ENCODE data around the gene PHKB.

The PHKB gene

GRCh38 chr16:47477679-47478078 is 16.5 kb downstream of the PHKB start:
- Mint-ChIP-seq H3K9me3 (no peaks in the 10 kb centered on the region), H3K4me3 (no peak overlapping the region), H3K27me3 (no peaks in the 10 kb centered on the region), H3K27ac (no peak overlapping the region), H3K4me1 (ENCODE audit: low read depth) (peaks cover 22% of the 10 kb centered on the region), H3K36me3 (ENCODE audit: low read depth) (peaks cover 11% of the 10 kb centered on the region)
- intact Hi-C loops (cut with micrococcal nuclease), result no loop called here

GRCh38 chr16:47480410-47480809 is 19.3 kb downstream of the PHKB start:
- Mint-ChIP-seq H3K27me3 (no peaks in the 10 kb centered on the region), H3K9me3 (no peaks in the 10 kb centered on the region), H3K4me3 (no peak overlapping the region), H3K36me3 (ENCODE audit: low read depth) (peaks cover 13% of the 10 kb centered on the region), H3K27ac (no peak overlapping the region), H3K4me1 (ENCODE audit: low read depth) (peaks cover 22% of the 10 kb centered on the region)
- intact Hi-C loops (cut with micrococcal nuclease), result no loop called here

- no peak overlapping the region for H3K27ac Mint-ChIP-seq
- intact Hi-C loops (cut with micrococcal nuclease), result no loop called here
- H3K4me3 Mint-ChIP-seq, result no peak overlapping the region
- H3K36me3 Mint-ChIP-seq (ENCODE audit: low read depth), result peaks cover 27% of the 10 kb centered on the region
- peaks cover 22% of the 10 kb centered on the region for H3K4me1 Mint-ChIP-seq (ENCODE audit: low read depth)
- H3K9me3 Mint-ChIP-seq, result no peaks in the 10 kb centered on the region
- no peaks in the 10 kb centered on the region for H3K27me3 Mint-ChIP-seq
Observed at GRCh38 chr16:47481698-47482374, 20.7 kb downstream of the PHKB start.

GRCh38 chr16:47483616-47484015 is 22.5 kb downstream of the PHKB start:
- Mint-ChIP-seq H3K4me3 (no peak overlapping the region), H3K4me1 (ENCODE audit: low read depth) (peaks cover 22% of the 10 kb centered on the region), H3K27ac (no peak overlapping the region), H3K27me3 (no peaks in the 10 kb centered on the region), H3K9me3 (no peaks in the 10 kb centered on the region), H3K36me3 (ENCODE audit: low read depth) (peaks cover 40% of the 10 kb centered on the region)
- intact Hi-C loops (cut with micrococcal nuclease), result no loop called here

GRCh38 chr16:47486856-47487255 is 25.7 kb downstream of the PHKB start:
- Mint-ChIP-seq H3K27me3 (no peaks in the 10 kb centered on the region), H3K36me3 (ENCODE audit: low read depth) (peaks cover 54% of the 10 kb centered on the region), H3K4me1 (ENCODE audit: low read depth) (peaks cover 9% of the 10 kb centered on the region), H3K27ac (no peak overlapping the region), H3K4me3 (no peak overlapping the region), H3K9me3 (peaks cover 11% of the 10 kb centered on the region)
- intact Hi-C loops (cut with micrococcal nuclease), result no loop called here

- Mint-ChIP-seq H3K27ac (no peak overlapping the region), H3K36me3 (ENCODE audit: low read depth) (peaks cover 54% of the 10 kb centered on the region), H3K4me3 (no peak overlapping the region), H3K9me3 (peaks cover 11% of the 10 kb centered on the region), H3K27me3 (no peaks in the 10 kb centered on the region), H3K4me1 (ENCODE audit: low read depth) (peaks cover 15% of the 10 kb centered on the region)
- intact Hi-C loops (cut with micrococcal nuclease), result no loop called here
Observed at GRCh38 chr16:47488051-47488450, 26.9 kb downstream of the PHKB start.

GRCh38 chr16:47490471-47490870 is 29.3 kb downstream of the PHKB start:
- intact Hi-C loops (cut with micrococcal nuclease), result loop anchor here (10.0 kb wide), 1 partner anchor 346 kb away; the partner anchor contains the start of gene NETO2
- Mint-ChIP-seq H3K9me3 (peaks cover 11% of the 10 kb centered on the region), H3K36me3 (ENCODE audit: low read depth) (peaks cover 51% of the 10 kb centered on the region)

GRCh38 chr16:47492036-47492427 is 30.9 kb downstream of the PHKB start:
- Mint-ChIP-seq H3K27ac (peak overlapping the region; percentile 89), H3K4me3 (peak overlapping the region; percentile 71), H3K4me1 (ENCODE audit: low read depth) (peaks cover 29% of the 10 kb centered on the region), H3K36me3 (ENCODE audit: low read depth) (peaks cover 38% of the 10 kb centered on the region), H3K27me3 (no peaks in the 10 kb centered on the region), H3K9me3 (peaks cover 11% of the 10 kb centered on the region)
- intact Hi-C loops (cut with micrococcal nuclease), result loop anchor here (10.0 kb wide), 1 partner anchor 347 kb away; the partner anchor contains the start of gene NETO2

More at GRCh38 chr16:47490471-47490870, 29.3 kb downstream of the PHKB start:
- Mint-ChIP-seq H3K4me1 (ENCODE audit: low read depth) (peaks cover 29% of the 10 kb centered on the region), H3K27ac (no peak overlapping the region), H3K4me3 (no peak overlapping the region), H3K27me3 (no peaks in the 10 kb centered on the region)

GRCh38 chr16:47492428-47493377 is 31.6 kb downstream of the PHKB start:
- peak overlapping the region; percentile 89 for H3K27ac Mint-ChIP-seq
- H3K4me1 Mint-ChIP-seq (ENCODE audit: low read depth), result peaks cover 29% of the 10 kb centered on the region
- peaks cover 11% of the 10 kb centered on the region for H3K9me3 Mint-ChIP-seq
- intact Hi-C loops (cut with micrococcal nuclease), result loop anchor here (1.0 to 10.0 kb wide), 2 partner anchors 31 to 348 kb away; partner anchors contain the start of genes ITFG1, NETO2 and PHKB
- H3K27me3 Mint-ChIP-seq, result no peaks in the 10 kb centered on the region
- peaks cover 41% of the 10 kb centered on the region for H3K36me3 Mint-ChIP-seq (ENCODE audit: low read depth)
- H3K4me3 Mint-ChIP-seq, result peak overlapping the region; percentile 71

- no peaks in the 10 kb centered on the region for H3K27me3 Mint-ChIP-seq
- peaks cover 29% of the 10 kb centered on the region for H3K4me1 Mint-ChIP-seq (ENCODE audit: low read depth)
- peaks cover 41% of the 10 kb centered on the region for H3K36me3 Mint-ChIP-seq (ENCODE audit: low read depth)
- H3K4me3 Mint-ChIP-seq, result peak overlapping the region; percentile 71
- peaks cover 11% of the 10 kb centered on the region for H3K9me3 Mint-ChIP-seq
- H3K27ac Mint-ChIP-seq, result peak overlapping the region; percentile 89
- intact Hi-C loops (cut with micrococcal nuclease), result loop anchor here (1.0 to 10.0 kb wide), 2 partner anchors 32 to 349 kb away; partner anchors contain the start of genes ITFG1, NETO2 and PHKB
Observed at GRCh38 chr16:47493381-47494337, 32.5 kb downstream of the PHKB start.

- Mint-ChIP-seq H3K4me3 (no peak overlapping the region), H3K4me1 (ENCODE audit: low read depth) (peaks cover 7% of the 10 kb centered on the region), H3K27ac (no peak overlapping the region), H3K9me3 (no peaks in the 10 kb centered on the region), H3K36me3 (ENCODE audit: low read depth) (peaks cover 54% of the 10 kb centered on the region), H3K27me3 (no peaks in the 10 kb centered on the region)
- intact Hi-C loops (cut with micrococcal nuclease), result loop anchor here (10.0 kb wide), 1 partner anchor 354 kb away; the partner anchor contains the start of gene NETO2
Observed at GRCh38 chr16:47499080-47499699, 38.1 kb downstream of the PHKB start.

- Mint-ChIP-seq H3K27me3 (no peaks in the 10 kb centered on the region), H3K36me3 (ENCODE audit: low read depth) (peaks cover 60% of the 10 kb centered on the region), H3K27ac (no peak overlapping the region), H3K4me3 (no peak overlapping the region), H3K9me3 (no peaks in the 10 kb centered on the region), H3K4me1 (ENCODE audit: low read depth) (peaks cover 1% of the 10 kb centered on the region)
- intact Hi-C loops (cut with micrococcal nuclease), result loop anchor here (10.0 kb wide), 1 partner anchor 355 kb away; the partner anchor contains the start of gene NETO2
Observed at GRCh38 chr16:47499700-47500264, 38.7 kb downstream of the PHKB start.

Measured in dendritic cell treated with granulocyte-macrophage colony-stimulating factor and Interleukin-4, amounts not matched to agents 40 ng/mL and 50 ng/mL, for 4 days (primary cell).